Measurements from ENCODE around the gene ZNF423.

Gene ZNF423

GRCh38 chr16:49780433-49780832 lies 75.5 kb downstream of the ZNF423 start:
- no peak for DNase-seq

- no peak for DNase-seq
These were observed 75.9 kb downstream of the ZNF423 start for GRCh38 chr16:49779979-49780378.

GRCh38 chr16:49778202-49778930 lies 77.5 kb downstream of the ZNF423 start:
- no peak for DNase-seq

- no peak for DNase-seq
These were observed 79.2 kb downstream of the ZNF423 start for GRCh38 chr16:49776734-49777133.

- no peak for DNase-seq
These were observed 79.8 kb downstream of the ZNF423 start for GRCh38 chr16:49776085-49776595.

GRCh38 chr16:49775581-49775980 lies 80.3 kb downstream of the ZNF423 start:
- DNase-seq = no peak

- no peak for DNase-seq
These were observed 80.9 kb downstream of the ZNF423 start for GRCh38 chr16:49775018-49775417.

- DNase-seq = no peak
These were observed 82.1 kb downstream of the ZNF423 start for GRCh38 chr16:49773534-49774475.

- DNase-seq = no peak
These were observed 87.9 kb downstream of the ZNF423 start for GRCh38 chr16:49767998-49768397.

GRCh38 chr16:49767414-49767813 lies 88.5 kb downstream of the ZNF423 start:
- DNase-seq = no peak

- no peak for DNase-seq
These were observed 89.7 kb downstream of the ZNF423 start for GRCh38 chr16:49766225-49766624.

- no peak for DNase-seq
These were observed 92.1 kb downstream of the ZNF423 start for GRCh38 chr16:49763826-49764225.

GRCh38 chr16:49760815-49761214 lies 95.1 kb downstream of the ZNF423 start:
- DNase-seq = no peak

GRCh38 chr16:49757559-49758069 lies 98.3 kb downstream of the ZNF423 start:
- DNase-seq = no peak

- no peak for DNase-seq
These were observed 98.9 kb downstream of the ZNF423 start for GRCh38 chr16:49756775-49757558.

GRCh38 chr16:49755716-49756505 lies 100.0 kb downstream of the ZNF423 start:
- no peak for DNase-seq

GRCh38 chr16:49755313-49755620 lies 100.6 kb downstream of the ZNF423 start:
- DNase-seq = no peak

- no peak for DNase-seq
These were observed 101.2 kb downstream of the ZNF423 start for GRCh38 chr16:49754495-49755312.

- no peak for DNase-seq
These were observed 105.4 kb downstream of the ZNF423 start for GRCh38 chr16:49750341-49751000.

GRCh38 chr16:49749816-49750215 lies 106.1 kb downstream of the ZNF423 start:
- no peak for DNase-seq

- no peak for DNase-seq
These were observed 107.6 kb downstream of the ZNF423 start for GRCh38 chr16:49748322-49748721.
